Measurements from ENCODE around the gene SNX1.

SNX1 gene

GRCh38 chr15:64148581-64148980, 52.8 kb downstream of the SNX1 start:
- Histone ChIP-seq H3K27ac (ENCODE audit: extremely low read depth, low read depth, low read length) (no peak overlapping the region), H3K4me1 (ENCODE audit: control insufficient read depth, insufficient read depth, low read length) (peaks cover 2% of the 10 kb centered on the region; the same call in 1 of the 2 replicates), H3K4me3 (ENCODE audit: low read depth, low read length) (no peak overlapping the region), H3K36me3 (ENCODE audit: control insufficient read depth in 2 of 2, insufficient read depth in 1 of 2, low read length in 2 of 2) (peaks cover 0 to 2% of the 10 kb centered on the region in 2 experiments; a peak in 1 of 3 replicates), H3K9me3 (ENCODE audit: control insufficient read depth, insufficient read depth, low read depth, low read length) (no peaks in the 10 kb centered on the region)
- ChIA-PET CTCF (interaction anchor here (1.8 kb wide), 1 partner anchor 14 kb away, joined by 7 read pairs; no protein-coding TSS in a partner anchor), POLR2A (interaction anchor here (1.2 kb wide), 1 partner anchor 55 kb away, joined by 3 read pairs; the partner anchor contains the start of gene CIAO2A)
- TF ChIP-seq ZNF473 (tag by site-specific recombination; IDR thresholded peaks at IDR 0.05) = no peak
- TF ChIP-seq ZNF670 (tag by site-specific recombination; IDR thresholded peaks at IDR 0.05; ENCODE audit: low read depth) = no peak
- TF ChIP-seq ZNF140 (tag by site-specific recombination; IDR thresholded peaks at IDR 0.05) = no peak
- no peak for TF ChIP-seq ZNF488 (tag by site-specific recombination; IDR thresholded peaks at IDR 0.05)

GRCh38 chr15:64149424-64149823, 53.6 kb downstream of the SNX1 start:
- Histone ChIP-seq H3K9me3 (ENCODE audit: control insufficient read depth, insufficient read depth, low read depth, low read length) (no peaks in the 10 kb centered on the region), H3K36me3 (ENCODE audit: control insufficient read depth in 2 of 2, insufficient read depth in 1 of 2, low read length in 2 of 2) (peaks cover 0 to 8% of the 10 kb centered on the region in 2 experiments; a peak in 1 of 3 replicates), H3K4me1 (ENCODE audit: control insufficient read depth, insufficient read depth, low read length) (peaks cover 2% of the 10 kb centered on the region; the same call in 1 of the 2 replicates), H3K4me3 (ENCODE audit: low read depth, low read length) (no peak overlapping the region), H3K27ac (ENCODE audit: extremely low read depth, low read depth, low read length) (no peak overlapping the region)
- TF ChIP-seq ZNF701 (tag by site-specific recombination; IDR thresholded peaks at IDR 0.05) (no peak), ZNF341 (tag by site-specific recombination; IDR thresholded peaks at IDR 0.05; ENCODE audit: low read depth) (peak; percentile 68), ZNF114 (tag by site-specific recombination; IDR thresholded peaks at IDR 0.05) (no peak), CTCF (tag by site-specific recombination; IDR thresholded peaks at IDR 0.05) (peak; percentile 57; the same call in 1 of the 2 replicates), ZNF654 (tag by site-specific recombination; IDR thresholded peaks at IDR 0.05; ENCODE audit: low read depth) (peak; percentile 15; the same call in 1 of the 2 replicates), ZNF623 (tag by site-specific recombination; IDR thresholded peaks at IDR 0.05) (peak; percentile 88), PRDM10 (tag by site-specific recombination; IDR thresholded peaks at IDR 0.05) (peak; percentile 26; the same call in 1 of the 2 replicates), ZEB2 (tag by site-specific recombination; IDR thresholded peaks at IDR 0.05) (0 out of 2 replicates have a peak, but pooled peaks have one; percentile 17), ZBTB10 (tag by site-specific recombination; IDR thresholded peaks at IDR 0.05) (no peak)
- CTCF ChIA-PET = interaction anchor here (0.7 to 1.8 kb wide), 3 partner anchors 15 to 22 kb away, joined by 3 to 7 read pairs (median 5); no protein-coding TSS in a partner anchor
- POLR2A ChIA-PET = interaction anchor here (0.7 to 1.2 kb wide), 4 partner anchors 9 to 56 kb away, joined by 3 to 4 read pairs (median 3); partner anchors contain the start of gene CIAO2A

All from HEK293 (cell line).